ENCODE measurements around the gene ADAMTS18.

ADAMTS18 gene

DNA sequence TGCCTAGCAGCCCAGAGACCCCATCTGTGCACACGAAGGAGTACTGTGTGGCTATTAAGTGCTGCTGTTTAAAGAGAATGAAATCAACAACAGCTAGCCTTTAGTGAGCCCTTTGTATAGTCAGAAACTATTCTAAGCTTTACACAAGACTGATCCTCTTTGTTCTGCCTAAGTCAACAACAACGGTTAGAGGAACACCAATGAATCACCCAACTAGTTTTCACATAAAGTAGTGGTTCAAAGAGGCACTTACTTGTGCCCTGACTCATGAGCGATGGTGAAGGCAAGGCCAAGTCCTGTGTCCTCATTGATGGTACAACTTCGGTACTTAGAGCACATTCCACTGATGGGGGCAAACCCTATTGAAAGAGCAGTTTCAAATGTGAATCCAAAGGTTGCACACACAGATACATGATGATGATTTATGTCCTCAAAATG, 75.8 kb downstream of the ADAMTS18 start:
- DNase-seq: peak; percentile 72
- in situ Hi-C loops (cut with HindIII; ENCODE audit: low pct_ligation_motif_present, low pct_unique_long_range_greater_than_20kb, low sequenced_read_pairs): no loop called here

- in situ Hi-C loops (cut with HindIII; ENCODE audit: low pct_ligation_motif_present, low pct_unique_long_range_greater_than_20kb, low sequenced_read_pairs): no loop called here
- DNase-seq: no peak
These were observed 81.1 kb downstream of the ADAMTS18 start for GRCh38 chr16:77353587-77354263.

GRCh38 chr16:77344341-77344740, 90.5 kb downstream of the ADAMTS18 start:
- in situ Hi-C loops (cut with HindIII; ENCODE audit: low pct_ligation_motif_present, low pct_unique_long_range_greater_than_20kb, low sequenced_read_pairs): no loop called here
- DNase-seq: no peak

GRCh38 chr16:77336637-77337036, 98.2 kb downstream of the ADAMTS18 start:
- in situ Hi-C loops (cut with HindIII; ENCODE audit: low pct_ligation_motif_present, low pct_unique_long_range_greater_than_20kb, low sequenced_read_pairs): no loop called here
- DNase-seq: no peak

- DNase-seq: no peak
- in situ Hi-C loops (cut with HindIII; ENCODE audit: low pct_ligation_motif_present, low pct_unique_long_range_greater_than_20kb, low sequenced_read_pairs): no loop called here
These were observed 99.1 kb downstream of the ADAMTS18 start for GRCh38 chr16:77335652-77336234.

DNA sequence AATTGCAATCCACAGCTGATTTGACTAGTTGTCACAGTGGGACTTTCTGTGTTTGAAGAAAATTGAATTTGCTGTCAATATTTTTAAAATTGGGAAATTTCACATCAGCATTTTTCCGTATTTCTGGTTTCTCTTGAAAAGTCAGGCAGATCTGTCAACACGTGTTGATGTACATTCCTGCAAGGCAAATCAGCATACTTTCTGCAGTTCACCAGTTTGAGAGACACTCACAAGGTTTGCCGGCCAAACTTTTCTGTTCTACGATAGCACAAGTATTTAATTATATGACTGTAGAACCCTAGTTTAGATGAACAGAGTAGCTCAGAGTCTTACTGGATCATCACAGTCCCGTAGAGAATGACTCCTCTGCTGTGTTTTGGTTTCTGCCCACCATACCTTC, 102.0 kb downstream of the ADAMTS18 start:
- in situ Hi-C loops (cut with HindIII; ENCODE audit: low pct_ligation_motif_present, low pct_unique_long_range_greater_than_20kb, low sequenced_read_pairs): no loop called here
- no peak for DNase-seq

- in situ Hi-C loops (cut with HindIII; ENCODE audit: low pct_ligation_motif_present, low pct_unique_long_range_greater_than_20kb, low sequenced_read_pairs): no loop called here
- DNase-seq: no peak
These were observed 102.8 kb downstream of the ADAMTS18 start for GRCh38 chr16:77331802-77332586.

GRCh38 chr16:77331043-77331442, 103.8 kb downstream of the ADAMTS18 start:
- in situ Hi-C loops (cut with HindIII; ENCODE audit: low pct_ligation_motif_present, low pct_unique_long_range_greater_than_20kb, low sequenced_read_pairs): no loop called here
- DNase-seq: no peak

DNA sequence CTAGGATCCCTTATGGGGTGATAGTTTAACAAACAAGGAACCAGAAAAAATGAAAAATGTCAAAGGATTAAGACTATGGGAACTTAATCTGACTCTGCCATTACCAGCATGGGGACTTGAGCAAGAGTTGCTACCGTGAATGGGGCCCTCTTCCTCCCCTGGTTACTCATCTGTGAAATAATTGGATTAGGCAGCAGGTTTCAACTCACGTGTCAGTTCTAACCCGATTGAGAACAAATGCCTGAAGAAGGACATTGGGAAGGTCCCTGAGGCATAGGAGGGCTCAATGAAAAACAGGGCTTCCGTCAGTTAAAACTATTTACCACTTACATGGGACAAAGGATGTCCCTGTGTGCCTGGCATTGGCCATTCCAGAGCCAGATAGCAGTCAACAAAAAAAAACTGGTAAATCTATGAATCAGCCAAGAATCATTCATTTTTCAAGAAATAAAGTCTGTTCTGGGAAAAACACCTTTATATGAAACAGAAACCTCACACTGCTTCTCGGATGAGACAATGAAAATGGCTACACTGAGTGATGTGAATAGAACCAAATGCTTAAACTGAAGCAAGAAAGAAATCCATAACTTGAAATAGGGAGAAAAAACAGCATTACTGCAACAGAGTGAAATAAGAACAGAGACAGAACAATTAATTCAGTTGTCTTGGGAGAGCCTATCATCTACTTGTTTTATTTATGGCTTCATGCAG, 104.3 kb downstream of the ADAMTS18 start:
- in situ Hi-C loops (cut with HindIII; ENCODE audit: low pct_ligation_motif_present, low pct_unique_long_range_greater_than_20kb, low sequenced_read_pairs): no loop called here

DNA sequence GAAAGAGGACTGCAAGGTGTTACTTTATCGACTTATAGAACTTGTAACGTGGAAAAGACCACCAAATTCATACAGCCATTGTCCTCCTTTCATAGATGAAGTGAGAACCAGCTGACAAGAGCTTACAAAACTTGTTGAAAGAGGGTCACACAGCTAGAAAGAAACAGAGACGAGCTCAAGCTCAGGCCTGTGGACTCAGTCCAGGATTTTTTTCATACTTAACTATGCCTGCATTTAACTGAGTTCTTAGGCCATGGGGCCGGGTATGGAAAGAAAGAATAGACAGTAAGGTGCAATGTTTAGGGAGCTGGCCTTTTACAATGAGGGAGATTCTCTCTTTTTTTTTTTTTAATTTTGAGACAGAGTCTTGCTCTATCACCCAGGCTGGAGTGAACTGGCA, 106.1 kb downstream of the ADAMTS18 start:
- DNase-seq: no peak
- in situ Hi-C loops (cut with HindIII; ENCODE audit: low pct_ligation_motif_present, low pct_unique_long_range_greater_than_20kb, low sequenced_read_pairs): no loop called here

More for the DNA sequence above, 104.3 kb downstream of the ADAMTS18 start:
- DNase-seq: no peak

DNA sequence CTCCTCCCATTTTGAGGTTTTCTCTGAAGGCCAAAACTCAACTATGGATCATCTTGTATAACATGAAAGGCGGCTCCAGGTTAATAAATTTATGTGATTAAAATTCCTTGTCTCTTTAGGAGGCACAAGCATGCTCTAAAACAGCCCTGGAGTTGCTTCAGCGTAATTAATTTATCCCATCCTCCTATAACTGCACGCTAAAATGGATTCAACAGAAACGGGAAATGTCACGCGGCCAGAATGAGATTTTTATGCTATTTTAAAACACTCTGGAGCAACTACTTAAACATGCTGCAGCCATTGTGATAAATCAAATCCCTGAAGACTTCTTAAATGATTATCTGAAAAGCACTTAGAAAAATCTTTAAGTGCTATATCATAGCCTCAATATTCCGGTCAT, 106.6 kb downstream of the ADAMTS18 start:
- in situ Hi-C loops (cut with HindIII; ENCODE audit: low pct_ligation_motif_present, low pct_unique_long_range_greater_than_20kb, low sequenced_read_pairs): no loop called here
- no peak for DNase-seq

- in situ Hi-C loops (cut with HindIII; ENCODE audit: low pct_ligation_motif_present, low pct_unique_long_range_greater_than_20kb, low sequenced_read_pairs): no loop called here
- DNase-seq: no peak
These were observed 107.1 kb downstream of the ADAMTS18 start for GRCh38 chr16:77327717-77328116.

- no peak for DNase-seq
- in situ Hi-C loops (cut with HindIII; ENCODE audit: low pct_ligation_motif_present, low pct_unique_long_range_greater_than_20kb, low sequenced_read_pairs): no loop called here
These were observed 110.1 kb downstream of the ADAMTS18 start for GRCh38 chr16:77324729-77325128.

DNA sequence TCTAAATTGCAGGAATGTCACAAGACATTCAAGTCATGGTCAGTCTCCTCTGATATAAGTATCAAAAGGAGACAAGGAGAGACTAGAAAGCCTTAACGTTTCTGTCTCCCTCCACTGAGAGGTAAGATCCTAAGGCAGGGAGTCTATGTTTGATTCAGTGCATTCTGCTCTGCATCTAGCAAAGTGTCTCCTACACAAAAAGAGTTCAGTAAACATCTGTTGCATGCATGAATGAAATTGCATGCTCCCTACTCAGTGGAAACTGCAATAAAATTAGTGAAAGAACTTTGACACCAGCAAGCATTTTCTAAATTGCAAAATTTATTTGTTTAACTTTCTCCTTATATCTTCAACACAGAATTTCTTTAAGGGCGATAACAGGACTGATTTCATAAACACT, 111.1 kb downstream of the ADAMTS18 start:
- no peak for DNase-seq
- in situ Hi-C loops (cut with HindIII; ENCODE audit: low pct_ligation_motif_present, low pct_unique_long_range_greater_than_20kb, low sequenced_read_pairs): no loop called here

DNA sequence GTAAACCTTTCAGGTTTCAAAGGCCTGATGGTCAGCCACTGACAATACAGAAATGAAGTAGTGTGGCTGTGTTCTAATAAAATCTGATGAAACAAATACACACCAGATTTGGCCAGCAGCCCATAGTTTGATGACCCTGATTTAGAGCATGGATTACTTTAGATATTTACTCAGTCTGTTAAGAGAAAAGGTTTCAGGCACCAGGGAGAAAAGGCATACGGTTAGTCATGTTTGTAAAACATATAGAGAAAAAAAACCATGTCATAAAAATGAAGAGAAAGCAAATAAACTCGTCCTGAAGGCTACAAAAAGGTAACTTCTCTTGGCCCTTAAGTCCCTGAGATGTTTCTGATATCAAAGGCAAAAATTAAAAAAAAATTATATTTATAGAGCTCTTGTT, 112.1 kb downstream of the ADAMTS18 start:
- DNase-seq: no peak
- in situ Hi-C loops (cut with HindIII; ENCODE audit: low pct_ligation_motif_present, low pct_unique_long_range_greater_than_20kb, low sequenced_read_pairs): no loop called here

- no peak for DNase-seq
- in situ Hi-C loops (cut with HindIII; ENCODE audit: low pct_ligation_motif_present, low pct_unique_long_range_greater_than_20kb, low sequenced_read_pairs): no loop called here
These were observed 117.8 kb downstream of the ADAMTS18 start for GRCh38 chr16:77317059-77317458.

- in situ Hi-C loops (cut with HindIII; ENCODE audit: low pct_ligation_motif_present, low pct_unique_long_range_greater_than_20kb, low sequenced_read_pairs): no loop called here
- DNase-seq: no peak
These were observed 124.0 kb downstream of the ADAMTS18 start for GRCh38 chr16:77310877-77311276.

DNA sequence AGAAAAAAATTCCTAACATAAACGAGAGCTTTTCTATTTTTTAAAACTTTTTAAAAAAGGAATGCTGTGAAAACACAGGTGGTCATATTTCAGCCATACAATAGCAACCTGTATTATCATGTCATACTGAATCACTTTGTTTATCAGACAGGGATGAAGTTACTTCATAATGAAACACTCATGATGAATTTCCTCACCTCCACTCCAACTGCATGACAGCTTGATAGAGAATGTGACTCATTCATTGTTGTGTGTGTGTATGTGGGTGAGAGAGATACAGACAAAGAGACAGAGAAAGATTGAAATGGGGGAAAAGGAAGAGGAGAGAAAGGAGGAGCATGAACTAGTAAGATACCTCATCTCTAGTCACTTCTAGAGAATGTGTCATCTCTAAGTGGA, 126.7 kb downstream of the ADAMTS18 start:
- DNase-seq: peak; percentile 62
- in situ Hi-C loops (cut with HindIII; ENCODE audit: low pct_ligation_motif_present, low pct_unique_long_range_greater_than_20kb, low sequenced_read_pairs): no loop called here
